ENCODE measurements around the gene OR10A4. TPM values are rescaled to one million over a fixed set of nuclear protein-coding genes. Genes with fewer than 3 reads are reported as not detected.

OR10A4 gene
- total and polyA plus RNA-seq, 9 of the 15 experiments (the other 6 are each of a cell fraction or from before 2014, with no cell fraction given): not detected

DNA sequence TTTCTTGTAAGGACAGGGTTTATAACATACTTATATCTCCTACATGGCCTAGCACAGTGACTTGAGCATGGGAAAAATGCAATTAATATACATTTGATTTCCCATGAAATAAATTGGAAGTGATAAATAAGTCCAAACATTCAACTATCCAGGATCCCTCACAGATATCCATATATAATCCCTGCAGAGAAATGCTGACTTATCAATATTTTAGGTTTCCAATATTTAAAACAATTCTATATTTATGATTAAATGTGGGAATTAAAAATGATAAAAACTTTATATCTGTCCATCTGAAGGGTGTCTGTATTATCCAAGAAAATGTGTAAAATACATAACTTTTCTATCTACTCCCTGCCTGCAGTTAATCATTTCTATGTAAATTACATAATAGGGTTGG lies 6.3 kb downstream of the OR10A4 start (continued):
- peak; percentile 76 for TF ChIP-seq C11orf30 (IDR thresholded peaks at IDR 0.05; ENCODE audit: low read depth)
- TF ChIP-seq FOXJ2 (tag; IDR thresholded peaks at IDR 0.05): no peak
- no peak for TF ChIP-seq ATF7 (IDR thresholded peaks at IDR 0.05)
- no peak for TF ChIP-seq FOXP4 (CRISPR knock-in tag; IDR thresholded peaks at IDR 0.05; ENCODE audit: borderline replicate concordance)
- TF ChIP-seq, protein P1, sequence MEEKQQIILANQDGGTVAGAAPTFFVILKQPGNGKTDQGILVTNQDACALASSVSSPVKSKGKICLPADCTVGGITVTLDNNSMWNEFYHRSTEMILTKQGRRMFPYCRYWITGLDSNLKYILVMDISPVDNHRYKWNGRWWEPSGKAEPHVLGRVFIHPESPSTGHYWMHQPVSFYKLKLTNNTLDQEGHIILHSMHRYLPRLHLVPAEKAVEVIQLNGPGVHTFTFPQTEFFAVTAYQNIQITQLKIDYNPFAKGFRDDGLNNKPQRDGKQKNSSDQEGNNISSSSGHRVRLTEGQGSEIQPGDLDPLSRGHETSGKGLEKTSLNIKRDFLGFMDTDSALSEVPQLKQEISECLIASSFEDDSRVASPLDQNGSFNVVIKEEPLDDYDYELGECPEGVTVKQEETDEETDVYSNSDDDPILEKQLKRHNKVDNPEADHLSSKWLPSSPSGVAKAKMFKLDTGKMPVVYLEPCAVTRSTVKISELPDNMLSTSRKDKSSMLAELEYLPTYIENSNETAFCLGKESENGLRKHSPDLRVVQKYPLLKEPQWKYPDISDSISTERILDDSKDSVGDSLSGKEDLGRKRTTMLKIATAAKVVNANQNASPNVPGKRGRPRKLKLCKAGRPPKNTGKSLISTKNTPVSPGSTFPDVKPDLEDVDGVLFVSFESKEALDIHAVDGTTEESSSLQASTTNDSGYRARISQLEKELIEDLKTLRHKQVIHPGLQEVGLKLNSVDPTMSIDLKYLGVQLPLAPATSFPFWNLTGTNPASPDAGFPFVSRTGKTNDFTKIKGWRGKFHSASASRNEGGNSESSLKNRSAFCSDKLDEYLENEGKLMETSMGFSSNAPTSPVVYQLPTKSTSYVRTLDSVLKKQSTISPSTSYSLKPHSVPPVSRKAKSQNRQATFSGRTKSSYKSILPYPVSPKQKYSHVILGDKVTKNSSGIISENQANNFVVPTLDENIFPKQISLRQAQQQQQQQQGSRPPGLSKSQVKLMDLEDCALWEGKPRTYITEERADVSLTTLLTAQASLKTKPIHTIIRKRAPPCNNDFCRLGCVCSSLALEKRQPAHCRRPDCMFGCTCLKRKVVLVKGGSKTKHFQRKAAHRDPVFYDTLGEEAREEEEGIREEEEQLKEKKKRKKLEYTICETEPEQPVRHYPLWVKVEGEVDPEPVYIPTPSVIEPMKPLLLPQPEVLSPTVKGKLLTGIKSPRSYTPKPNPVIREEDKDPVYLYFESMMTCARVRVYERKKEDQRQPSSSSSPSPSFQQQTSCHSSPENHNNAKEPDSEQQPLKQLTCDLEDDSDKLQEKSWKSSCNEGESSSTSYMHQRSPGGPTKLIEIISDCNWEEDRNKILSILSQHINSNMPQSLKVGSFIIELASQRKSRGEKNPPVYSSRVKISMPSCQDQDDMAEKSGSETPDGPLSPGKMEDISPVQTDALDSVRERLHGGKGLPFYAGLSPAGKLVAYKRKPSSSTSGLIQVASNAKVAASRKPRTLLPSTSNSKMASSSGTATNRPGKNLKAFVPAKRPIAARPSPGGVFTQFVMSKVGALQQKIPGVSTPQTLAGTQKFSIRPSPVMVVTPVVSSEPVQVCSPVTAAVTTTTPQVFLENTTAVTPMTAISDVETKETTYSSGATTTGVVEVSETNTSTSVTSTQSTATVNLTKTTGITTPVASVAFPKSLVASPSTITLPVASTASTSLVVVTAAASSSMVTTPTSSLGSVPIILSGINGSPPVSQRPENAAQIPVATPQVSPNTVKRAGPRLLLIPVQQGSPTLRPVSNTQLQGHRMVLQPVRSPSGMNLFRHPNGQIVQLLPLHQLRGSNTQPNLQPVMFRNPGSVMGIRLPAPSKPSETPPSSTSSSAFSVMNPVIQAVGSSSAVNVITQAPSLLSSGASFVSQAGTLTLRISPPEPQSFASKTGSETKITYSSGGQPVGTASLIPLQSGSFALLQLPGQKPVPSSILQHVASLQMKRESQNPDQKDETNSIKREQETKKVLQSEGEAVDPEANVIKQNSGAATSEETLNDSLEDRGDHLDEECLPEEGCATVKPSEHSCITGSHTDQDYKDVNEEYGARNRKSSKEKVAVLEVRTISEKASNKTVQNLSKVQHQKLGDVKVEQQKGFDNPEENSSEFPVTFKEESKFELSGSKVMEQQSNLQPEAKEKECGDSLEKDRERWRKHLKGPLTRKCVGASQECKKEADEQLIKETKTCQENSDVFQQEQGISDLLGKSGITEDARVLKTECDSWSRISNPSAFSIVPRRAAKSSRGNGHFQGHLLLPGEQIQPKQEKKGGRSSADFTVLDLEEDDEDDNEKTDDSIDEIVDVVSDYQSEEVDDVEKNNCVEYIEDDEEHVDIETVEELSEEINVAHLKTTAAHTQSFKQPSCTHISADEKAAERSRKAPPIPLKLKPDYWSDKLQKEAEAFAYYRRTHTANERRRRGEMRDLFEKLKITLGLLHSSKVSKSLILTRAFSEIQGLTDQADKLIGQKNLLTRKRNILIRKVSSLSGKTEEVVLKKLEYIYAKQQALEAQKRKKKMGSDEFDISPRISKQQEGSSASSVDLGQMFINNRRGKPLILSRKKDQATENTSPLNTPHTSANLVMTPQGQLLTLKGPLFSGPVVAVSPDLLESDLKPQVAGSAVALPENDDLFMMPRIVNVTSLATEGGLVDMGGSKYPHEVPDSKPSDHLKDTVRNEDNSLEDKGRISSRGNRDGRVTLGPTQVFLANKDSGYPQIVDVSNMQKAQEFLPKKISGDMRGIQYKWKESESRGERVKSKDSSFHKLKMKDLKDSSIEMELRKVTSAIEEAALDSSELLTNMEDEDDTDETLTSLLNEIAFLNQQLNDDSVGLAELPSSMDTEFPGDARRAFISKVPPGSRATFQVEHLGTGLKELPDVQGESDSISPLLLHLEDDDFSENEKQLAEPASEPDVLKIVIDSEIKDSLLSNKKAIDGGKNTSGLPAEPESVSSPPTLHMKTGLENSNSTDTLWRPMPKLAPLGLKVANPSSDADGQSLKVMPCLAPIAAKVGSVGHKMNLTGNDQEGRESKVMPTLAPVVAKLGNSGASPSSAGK (IDR thresholded peaks at IDR 0.05): no peak
- no peak for TF ChIP-seq MCM5 (IDR thresholded peaks at IDR 0.05; ENCODE audit: low read depth)
- TF ChIP-seq CCNT2 (IDR thresholded peaks at IDR 0.05; ENCODE audit: borderline replicate concordance, extremely low read depth, insufficient read length, low read depth, low read length): no peak
